ENCODE measurements around the gene CPNE5.
A peak's percentile ranks its signal among the peaks of the same experiment; 100 is the strongest.

DNA sequence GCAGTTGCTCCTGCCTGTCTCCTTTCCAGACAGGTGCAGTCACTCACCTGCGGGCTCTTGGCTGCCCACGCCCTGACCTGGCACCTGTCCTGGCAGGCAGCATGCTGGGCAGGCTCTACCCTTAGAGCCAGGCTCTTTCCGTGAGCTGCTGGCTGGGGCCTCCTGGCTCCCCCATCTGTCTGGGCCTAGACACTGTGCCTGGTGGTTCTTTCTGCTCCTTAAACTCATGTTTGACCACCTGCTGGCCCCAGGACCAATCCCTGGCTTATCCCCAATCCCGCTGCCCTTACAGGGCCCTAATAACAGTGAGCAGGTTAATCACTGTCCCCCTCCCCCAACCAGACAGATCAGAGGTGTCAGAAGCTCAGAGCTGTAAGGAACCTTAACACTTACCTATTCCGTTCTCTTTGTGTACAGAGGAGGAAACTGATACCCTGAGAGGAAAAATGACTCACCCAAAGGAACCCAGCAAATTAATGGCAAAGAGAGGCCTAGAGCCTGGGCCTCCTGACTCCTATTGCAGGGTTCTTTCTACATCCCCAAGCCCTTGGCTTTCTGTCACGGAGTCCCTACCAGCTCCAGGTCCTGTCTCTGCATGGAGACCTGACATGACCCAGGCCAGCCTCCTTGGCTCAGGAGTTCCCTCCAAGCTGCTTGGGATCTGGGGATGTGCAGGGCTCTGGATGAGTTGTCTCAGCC is 86.9 kb downstream of the CPNE5 start:
- TF ChIP-seq EZH2 (optimal IDR thresholded peaks at IDR 0.05; ENCODE audit: low read depth, low read length), result no peak
- TF ChIP-seq, protein P1, sequence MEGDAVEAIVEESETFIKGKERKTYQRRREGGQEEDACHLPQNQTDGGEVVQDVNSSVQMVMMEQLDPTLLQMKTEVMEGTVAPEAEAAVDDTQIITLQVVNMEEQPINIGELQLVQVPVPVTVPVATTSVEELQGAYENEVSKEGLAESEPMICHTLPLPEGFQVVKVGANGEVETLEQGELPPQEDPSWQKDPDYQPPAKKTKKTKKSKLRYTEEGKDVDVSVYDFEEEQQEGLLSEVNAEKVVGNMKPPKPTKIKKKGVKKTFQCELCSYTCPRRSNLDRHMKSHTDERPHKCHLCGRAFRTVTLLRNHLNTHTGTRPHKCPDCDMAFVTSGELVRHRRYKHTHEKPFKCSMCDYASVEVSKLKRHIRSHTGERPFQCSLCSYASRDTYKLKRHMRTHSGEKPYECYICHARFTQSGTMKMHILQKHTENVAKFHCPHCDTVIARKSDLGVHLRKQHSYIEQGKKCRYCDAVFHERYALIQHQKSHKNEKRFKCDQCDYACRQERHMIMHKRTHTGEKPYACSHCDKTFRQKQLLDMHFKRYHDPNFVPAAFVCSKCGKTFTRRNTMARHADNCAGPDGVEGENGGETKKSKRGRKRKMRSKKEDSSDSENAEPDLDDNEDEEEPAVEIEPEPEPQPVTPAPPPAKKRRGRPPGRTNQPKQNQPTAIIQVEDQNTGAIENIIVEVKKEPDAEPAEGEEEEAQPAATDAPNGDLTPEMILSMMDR (IDR thresholded peaks at IDR 0.05; ENCODE audit: low read length), result peak; percentile 5; the same call in 1 of the 2 replicates

Measured in MM.1S (cell line).